Naive thymus-derived CD8-positive, alpha-beta T cell (primary cell): ENCODE data around the gene SLC9C1. TPM values are rescaled to one million over a fixed set of nuclear protein-coding genes. Genes with fewer than 3 reads are reported as not detected.

Experiments used
- ATAC-seq, 2 donors: fragments of 150-1000 bp; cut with Tn5 transposase in 1 of 2; sonication (Bioruptor Pico), chemical (Tn5 transposase) in 1 of 2; 1 replicate in 1 of 2; 2 replicates in 1 of 2; pipeline ENCODE4 v1.10.0; 2021; ENCODE audit warnings: mild to moderate bottlenecking in 2 of 2, moderate library complexity in 2 of 2
- POLR2A ChIA-PET: fragments of 350-600 bp; sonication (Branson Sonifier 250); formaldehyde crosslinking; loops from one replicate; lab custom pipeline; 2021; ENCODE audit warnings: antibody characterized with exemption; lab: Charles Lee
- DNase-seq, 10 donors: peaks; one replicate each; pipeline versions ENCODE4 v3.0.0 to v3.0.0-alpha.2; 2020 to 2022
- H3K27ac Mint-ChIP-seq, 10 donors: one replicate each; pipeline ENCODE4 v1.8.0; 2020 to 2022; ENCODE audit warnings: mild to moderate bottlenecking in 10 of 10, mixed read lengths in 10 of 10, moderate library complexity in 4 of 10, inconsistent platforms in 1 of 10
- H3K27me3 Mint-ChIP-seq, 5 donors: one replicate each; pipeline ENCODE4 v1.8.0; 2021 to 2022; ENCODE audit warnings: mixed read lengths in 5 of 5
- H3K36me3 Mint-ChIP-seq, 3 donors: one replicate each; pipeline ENCODE4 v1.8.0; 2020 to 2022; ENCODE audit warnings: mixed read lengths in 3 of 3, mild to moderate bottlenecking in 2 of 3, inconsistent platforms in 1 of 3
- H3K4me1 Mint-ChIP-seq, 4 donors: one replicate each; pipeline ENCODE4 v1.8.0; 2021 to 2022; ENCODE audit warnings: mixed read lengths in 4 of 4
- H3K4me3 Mint-ChIP-seq, 10 donors: one replicate each; pipeline ENCODE4 v1.8.0; 2020 to 2022; ENCODE audit warnings: mild to moderate bottlenecking in 10 of 10, mixed read lengths in 10 of 10, moderate library complexity in 6 of 10, inconsistent platforms in 1 of 10
- H3K9me3 Mint-ChIP-seq, 9 donors: one replicate each; pipeline ENCODE4 v1.8.0; 2020 to 2022; ENCODE audit warnings: mixed read lengths in 9 of 9, mild to moderate bottlenecking in 3 of 9, inconsistent platforms in 1 of 9, moderate library complexity in 1 of 9
- polyA plus RNA-seq, 3 donors: library from polyadenylated mRNA; unstranded; fragments of 300-500 nt; fragmentation: Illumina TruSeq; gene quantifications; one replicate each; pipeline ENCODE4 v1.2.3, GENCODE V29; 2021
- total RNA-seq, 8 experiments: library from RNA in 2 of 8; stranded (reverse) in 2 of 8; gene quantifications; one replicate each; pipeline ENCODE4 v1.2.3 and lab custom pipeline; 2021 to 2026

SLC9C1 gene
- total and polyA plus RNA-seq, 5 experiments from 2014 or later = not detected

DNA sequence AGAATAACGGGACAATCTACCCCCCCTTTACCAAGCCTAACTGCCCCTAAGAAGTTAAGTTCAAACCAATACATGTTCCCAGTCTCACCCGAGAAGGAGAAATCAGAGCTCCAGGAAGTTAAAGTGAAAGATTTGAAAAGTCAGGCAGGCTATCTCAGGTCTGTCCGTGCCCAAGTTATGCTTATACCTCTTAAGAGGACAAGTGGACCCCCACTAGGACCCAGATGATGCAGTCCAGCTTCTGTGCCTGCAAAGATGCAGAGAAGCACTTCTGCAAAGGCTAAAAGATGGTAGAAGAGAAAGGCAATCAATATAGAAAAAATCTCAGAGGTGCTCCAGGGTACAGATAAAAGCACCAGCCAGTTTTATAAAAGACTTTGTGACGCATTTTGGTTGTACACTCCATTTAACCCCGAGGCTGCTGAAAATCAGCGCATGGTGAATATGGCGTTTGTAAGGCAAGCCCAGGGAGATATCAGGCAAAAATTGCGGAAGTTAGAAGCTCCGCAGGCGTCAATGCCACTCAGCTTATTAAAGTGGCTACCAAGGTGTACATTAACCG is 9.8 kb upstream of the SLC9C1 start:
- ATAC-seq = peak; percentile 76 to 83
- peaks cover 0 to under 1% (median 0%) of the 10 kb centered on the region in 4 donors for H3K4me1 Mint-ChIP-seq
- no peaks in the 10 kb centered on the region for H3K36me3 Mint-ChIP-seq
- POLR2A ChIA-PET = interaction anchor here (0.8 to 1.3 kb wide), 3 partner anchors 10 to 258 kb away, joined by 3 to 4 read pairs (median 3); partner anchors contain the start of genes ATG3, BTLA, SLC35A5 and SLC9C1
- H3K9me3 Mint-ChIP-seq = no peaks in the 10 kb centered on the region
- H3K27ac Mint-ChIP-seq = no peak overlapping the region
- no peak overlapping the region for H3K4me3 Mint-ChIP-seq
- H3K27me3 Mint-ChIP-seq = no peaks in the 10 kb centered on the region
- DNase-seq = peak in 5 of 10 donors; percentile 10 to 45 (median 30)

DNA sequence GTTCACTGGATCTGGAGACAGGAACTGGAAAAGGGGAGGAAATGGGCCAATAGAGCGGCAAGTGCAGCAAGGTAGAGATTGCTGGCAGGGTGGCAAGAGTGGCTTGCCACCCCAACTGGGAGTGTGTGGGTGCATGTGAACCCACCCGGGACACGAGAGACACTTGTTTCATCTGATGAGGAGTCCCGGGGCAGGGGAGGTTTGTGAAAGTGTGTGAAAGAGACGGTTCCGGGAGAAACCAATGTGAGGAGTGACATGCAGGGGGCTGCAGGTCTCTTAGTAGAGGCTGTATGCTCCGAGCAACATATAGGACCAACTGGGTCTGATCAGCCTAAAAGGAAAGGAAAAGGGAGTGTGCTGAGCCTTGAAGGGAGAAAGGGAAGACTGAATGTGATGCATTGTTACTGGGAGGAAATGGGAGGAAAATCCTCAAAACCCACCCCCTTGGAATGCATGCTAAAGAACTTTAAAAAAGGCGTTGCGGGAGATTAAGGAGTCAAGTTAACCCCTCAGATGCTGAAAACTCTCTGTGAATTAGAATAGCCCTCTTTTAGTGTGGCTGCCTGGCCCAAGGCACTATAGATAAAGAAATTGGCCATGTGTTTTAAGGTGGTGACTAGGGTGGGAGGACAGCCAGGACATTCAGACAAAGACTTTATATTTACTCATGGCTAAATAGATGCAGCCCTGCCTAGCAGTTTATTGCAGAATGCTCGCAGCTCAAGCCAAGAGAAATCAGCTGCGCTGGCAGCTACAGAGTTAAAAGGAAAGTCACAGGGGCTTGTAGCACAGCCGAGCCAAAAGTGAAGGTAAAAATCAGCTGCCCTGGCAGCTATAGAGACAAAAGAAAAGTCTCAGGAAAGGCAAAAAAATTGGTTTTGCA is 9.1 kb upstream of the SLC9C1 start:
- H3K27me3 Mint-ChIP-seq = no peaks in the 10 kb centered on the region
- H3K4me3 Mint-ChIP-seq = no peak overlapping the region
- peaks cover 2 to 8% (median 7%) of the 10 kb centered on the region in 4 donors for H3K4me1 Mint-ChIP-seq
- DNase-seq = no peak
- no peaks in the 10 kb centered on the region for H3K36me3 Mint-ChIP-seq
- peak; percentile 61 to 62 for ATAC-seq
- no peak overlapping the region for H3K27ac Mint-ChIP-seq
- no peaks in the 10 kb centered on the region for H3K9me3 Mint-ChIP-seq
- POLR2A ChIA-PET = interaction anchor here (0.8 to 1.3 kb wide), 2 partner anchors 9 to 196 kb away, joined by 3 to 4 read pairs; partner anchors contain the start of genes BTLA and SLC9C1

DNA sequence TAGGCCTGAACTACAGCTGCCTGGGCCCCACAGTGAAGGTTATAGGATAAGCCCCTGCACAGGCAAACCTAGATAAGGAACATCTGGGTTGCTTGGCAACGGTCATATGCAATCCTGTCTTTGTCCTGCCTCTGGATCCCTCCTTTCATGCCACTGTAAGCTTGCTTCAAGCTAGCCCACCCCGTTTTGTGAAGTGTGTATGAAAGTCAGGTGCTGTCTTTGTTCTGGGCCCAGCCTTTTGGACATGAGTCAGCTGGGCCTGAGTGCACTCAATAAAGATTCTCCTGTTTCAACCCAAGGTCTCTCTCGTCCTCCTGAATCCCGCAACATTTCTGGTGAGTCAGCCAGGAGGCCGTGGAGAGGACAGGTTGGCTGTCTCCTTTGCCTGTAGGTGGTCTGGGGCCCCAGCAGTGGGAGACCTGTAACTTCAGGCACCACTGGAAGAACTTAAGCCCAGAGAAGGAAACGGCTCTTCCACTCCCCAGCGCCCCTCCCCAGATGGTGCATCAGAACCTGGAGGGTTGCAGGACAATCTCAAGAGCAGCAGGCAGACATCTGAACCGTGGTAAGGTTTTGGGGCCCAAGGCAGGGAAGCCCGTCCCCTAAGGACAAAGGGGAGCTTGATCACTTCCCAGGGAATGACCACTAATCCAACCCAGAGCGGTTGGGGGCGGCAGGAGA is 8.3 kb upstream of the SLC9C1 start:
- H3K4me3 Mint-ChIP-seq = no peak overlapping the region
- DNase-seq (no peak), ATAC-seq (no peak)
- H3K36me3 Mint-ChIP-seq = no peaks in the 10 kb centered on the region
- no peaks in the 10 kb centered on the region for H3K27me3 Mint-ChIP-seq
- no peaks in the 10 kb centered on the region for H3K9me3 Mint-ChIP-seq
- POLR2A ChIA-PET = no interaction called here
- peak overlapping the region in 3 of 10 donors; percentile 14 to 51 (median 17) for H3K27ac Mint-ChIP-seq
- peaks cover 2 to 16% (median 14%) of the 10 kb centered on the region in 4 donors for H3K4me1 Mint-ChIP-seq

DNA sequence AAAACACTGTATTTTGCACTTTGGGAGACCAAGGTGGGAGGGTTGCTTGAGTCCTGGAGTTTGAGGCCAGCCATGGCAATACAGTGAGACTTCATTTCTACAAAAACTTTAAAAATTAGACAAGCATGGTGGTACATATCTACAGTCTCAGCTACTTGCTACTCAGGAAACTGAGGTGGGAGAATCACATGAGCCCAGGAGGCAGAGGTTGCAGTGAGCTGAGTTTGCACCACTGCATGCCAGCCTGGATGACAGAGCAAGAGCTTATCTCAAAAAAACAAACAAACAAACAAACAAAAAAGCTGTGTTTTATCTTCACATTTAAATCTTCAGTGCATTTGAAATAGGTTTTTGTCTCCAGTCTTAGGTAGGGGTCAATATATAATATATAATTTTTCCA is 4.8 kb upstream of the SLC9C1 start:
- no peak for ATAC-seq
- Mint-ChIP-seq H3K4me3 (no peak overlapping the region), H3K27ac (peak overlapping the region in 3 of 10 donors; percentile 40 to 53 (median 49)), H3K27me3 (no peaks in the 10 kb centered on the region), H3K4me1 (peaks cover 2 to 24% (median 15%) of the 10 kb centered on the region in 4 donors), H3K36me3 (no peaks in the 10 kb centered on the region), H3K9me3 (no peaks in the 10 kb centered on the region)
- no peak for DNase-seq
- POLR2A ChIA-PET = no interaction called here

DNA sequence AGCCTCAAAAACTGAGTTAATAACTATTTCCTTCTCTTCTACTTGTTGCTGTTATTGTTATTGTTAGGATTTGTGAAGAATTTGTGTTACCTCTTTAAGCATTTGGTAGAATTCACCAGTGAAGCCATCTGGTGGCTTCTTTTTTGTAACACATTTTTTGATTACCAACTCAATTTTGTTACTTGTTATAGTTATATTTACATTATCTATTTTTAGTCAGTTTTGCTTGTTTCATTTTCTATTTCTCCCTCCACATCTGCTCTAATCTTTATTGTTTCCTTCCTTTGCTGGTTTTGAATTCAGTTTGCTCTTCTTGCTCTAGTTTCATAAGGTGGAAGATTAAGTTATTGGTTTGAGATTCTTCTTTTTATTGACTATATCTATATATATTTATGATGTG is 3.7 kb upstream of the SLC9C1 start:
- POLR2A ChIA-PET = no interaction called here
- Mint-ChIP-seq H3K27ac (peak overlapping the region in 4 of 10 donors; percentile 1 to 69 (median 38)), H3K4me1 (peaks cover 4 to 31% (median 22%) of the 10 kb centered on the region in 4 donors), H3K9me3 (no peaks in the 10 kb centered on the region), H3K36me3 (no peaks in the 10 kb centered on the region), H3K4me3 (peak overlapping the region in 5 of 10 donors; percentile 1 to 50 (median 14)), H3K27me3 (no peaks in the 10 kb centered on the region)
- ATAC-seq (no peak), DNase-seq (no peak)

DNA sequence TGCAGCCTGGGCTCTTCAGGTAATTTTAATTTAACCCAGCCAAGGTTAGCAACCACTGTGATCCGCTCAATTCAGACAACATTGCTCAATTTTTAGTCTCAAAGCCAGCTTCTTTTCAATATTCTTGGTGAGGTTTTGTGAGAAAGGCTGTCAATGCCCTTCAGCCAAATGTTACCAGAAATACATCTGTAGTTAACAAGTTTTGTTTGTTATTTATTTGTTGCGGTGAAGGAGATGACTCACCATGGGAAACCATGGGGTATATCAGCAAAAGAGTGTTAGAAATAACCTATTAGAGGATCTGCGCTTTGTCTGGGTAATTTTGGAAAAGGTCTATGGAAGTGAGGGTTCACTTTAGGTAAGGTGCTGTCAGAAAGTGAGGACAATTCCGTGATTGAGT is 5.0 kb downstream of the SLC9C1 start:
- H3K36me3 Mint-ChIP-seq = no peaks in the 10 kb centered on the region
- H3K9me3 Mint-ChIP-seq = no peaks in the 10 kb centered on the region
- no peak overlapping the region for H3K4me3 Mint-ChIP-seq
- DNase-seq = no peak
- ATAC-seq = no peak
- no peaks in the 10 kb centered on the region for H3K27me3 Mint-ChIP-seq
- H3K4me1 Mint-ChIP-seq = peaks cover 2 to 8% (median 6%) of the 10 kb centered on the region in 4 donors
- H3K27ac Mint-ChIP-seq = no peak overlapping the region
- POLR2A ChIA-PET = no interaction called here

DNA sequence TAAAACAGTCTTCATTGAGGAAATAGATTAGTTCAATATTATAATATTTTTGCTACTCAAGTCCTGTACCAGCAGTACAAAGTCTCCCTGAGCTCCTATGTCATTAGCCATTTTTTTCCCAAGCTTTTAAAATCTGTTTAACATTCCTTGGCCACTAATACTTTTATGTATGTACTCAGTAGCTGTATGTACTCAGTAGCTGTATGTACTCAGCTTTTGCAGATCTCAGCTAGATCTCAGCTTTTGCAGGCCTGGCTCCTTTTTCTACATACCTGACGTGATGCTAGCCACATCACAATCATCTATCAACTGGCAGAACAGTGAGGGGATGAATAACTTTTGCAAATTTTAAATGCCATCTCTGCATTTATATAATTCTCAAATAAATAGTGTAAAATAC is 13.8 kb downstream of the SLC9C1 start:
- H3K4me3 Mint-ChIP-seq = no peak overlapping the region
- DNase-seq (no peak), ATAC-seq (no peak)
- H3K4me1 Mint-ChIP-seq = no peaks in the 10 kb centered on the region
- H3K9me3 Mint-ChIP-seq = no peaks in the 10 kb centered on the region
- POLR2A ChIA-PET = no interaction called here
- peaks cover 4 to 9% (median 6%) of the 10 kb centered on the region in 5 donors for H3K27me3 Mint-ChIP-seq
- H3K36me3 Mint-ChIP-seq = no peaks in the 10 kb centered on the region
- no peak overlapping the region for H3K27ac Mint-ChIP-seq

DNA sequence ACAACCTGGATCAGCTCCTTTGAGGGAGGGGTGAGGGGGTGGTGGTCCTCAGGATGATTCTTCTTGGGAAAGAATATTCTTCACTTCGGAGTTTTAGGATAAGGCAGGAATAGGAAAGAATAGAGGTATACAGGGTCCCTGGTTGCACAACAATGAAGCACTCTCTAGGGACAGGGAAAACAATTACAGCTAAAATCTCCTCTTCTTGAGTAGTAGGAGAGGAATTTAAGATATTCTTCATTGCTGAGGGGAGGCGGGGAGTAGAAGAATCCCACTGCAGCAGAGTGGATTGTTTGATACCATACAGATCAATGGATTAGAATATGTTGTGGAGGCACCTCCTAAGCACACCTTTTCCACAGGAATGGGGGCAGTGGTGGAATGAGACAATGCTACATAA is 20.5 kb downstream of the SLC9C1 start:
- Mint-ChIP-seq H3K36me3 (no peaks in the 10 kb centered on the region), H3K4me1 (no peaks in the 10 kb centered on the region), H3K27ac (no peak overlapping the region), H3K27me3 (peaks cover 0 to 7% (median 0%) of the 10 kb centered on the region in 5 donors), H3K9me3 (no peaks in the 10 kb centered on the region), H3K4me3 (no peak overlapping the region)
- POLR2A ChIA-PET = no interaction called here
- DNase-seq = no peak
- no peak for ATAC-seq

DNA sequence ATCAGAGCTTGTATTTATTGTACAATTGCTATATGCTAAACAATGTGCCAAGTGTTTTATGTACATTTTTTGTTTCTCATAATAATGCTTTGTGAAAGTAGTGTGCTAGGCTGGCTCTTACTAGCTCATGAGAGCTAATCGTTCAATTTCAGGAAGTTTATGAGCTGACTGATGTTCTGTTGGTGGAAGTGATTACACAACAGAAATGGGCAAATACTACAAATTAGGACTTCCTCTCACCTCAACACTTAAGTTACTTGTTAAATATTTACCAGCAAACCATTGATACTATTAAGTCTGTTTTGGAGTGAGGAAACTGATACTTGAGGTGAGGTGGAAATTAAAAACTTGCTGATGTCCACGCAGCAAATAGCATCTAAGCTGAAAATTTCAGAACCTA is 32.3 kb downstream of the SLC9C1 start:
- POLR2A ChIA-PET = no interaction called here
- no peak overlapping the region for H3K27ac Mint-ChIP-seq
- ATAC-seq = no peak

DNA sequence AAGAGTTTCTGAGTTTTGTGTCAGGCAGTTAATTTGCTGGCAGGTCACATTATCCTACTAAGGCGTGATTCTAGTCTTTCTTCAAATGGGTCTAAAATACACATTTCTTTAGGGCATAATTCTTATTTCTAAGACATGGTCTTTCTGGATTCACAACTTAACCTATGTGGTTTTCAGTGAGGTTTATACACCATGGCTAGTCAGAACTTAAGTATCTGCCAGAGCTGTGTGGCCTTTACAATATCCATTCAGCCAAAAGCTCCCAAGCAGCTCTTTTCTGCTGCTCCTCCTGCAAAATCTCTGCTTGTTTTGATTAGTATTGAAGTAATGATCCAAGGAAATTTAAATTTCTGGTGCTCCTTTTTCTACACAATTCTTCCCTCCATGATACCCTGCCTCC is 33.5 kb downstream of the SLC9C1 start:
- H3K36me3 Mint-ChIP-seq = peaks cover 0 to 5% (median 0%) of the 10 kb centered on the region in 3 donors
- ATAC-seq (no peak), DNase-seq (no peak)
- no peaks in the 10 kb centered on the region for H3K4me1 Mint-ChIP-seq
- no peak overlapping the region for H3K4me3 Mint-ChIP-seq
- peaks cover 0 to 7% (median 4%) of the 10 kb centered on the region in 9 donors for H3K9me3 Mint-ChIP-seq
- peaks cover 0 to 5% (median 0%) of the 10 kb centered on the region in 5 donors for H3K27me3 Mint-ChIP-seq
- POLR2A ChIA-PET = no interaction called here
- H3K27ac Mint-ChIP-seq = peak overlapping the region in 1 of 10 donors; percentile 1

More for the DNA sequence above, 32.3 kb downstream of the SLC9C1 start:
- Mint-ChIP-seq H3K27me3 (peaks cover 0 to 5% (median 0%) of the 10 kb centered on the region in 5 donors), H3K4me1 (no peaks in the 10 kb centered on the region), H3K4me3 (no peak overlapping the region), H3K36me3 (no peaks in the 10 kb centered on the region), H3K9me3 (peaks cover 0 to 2% (median 0%) of the 10 kb centered on the region in 9 donors)
- DNase-seq = no peak

DNA sequence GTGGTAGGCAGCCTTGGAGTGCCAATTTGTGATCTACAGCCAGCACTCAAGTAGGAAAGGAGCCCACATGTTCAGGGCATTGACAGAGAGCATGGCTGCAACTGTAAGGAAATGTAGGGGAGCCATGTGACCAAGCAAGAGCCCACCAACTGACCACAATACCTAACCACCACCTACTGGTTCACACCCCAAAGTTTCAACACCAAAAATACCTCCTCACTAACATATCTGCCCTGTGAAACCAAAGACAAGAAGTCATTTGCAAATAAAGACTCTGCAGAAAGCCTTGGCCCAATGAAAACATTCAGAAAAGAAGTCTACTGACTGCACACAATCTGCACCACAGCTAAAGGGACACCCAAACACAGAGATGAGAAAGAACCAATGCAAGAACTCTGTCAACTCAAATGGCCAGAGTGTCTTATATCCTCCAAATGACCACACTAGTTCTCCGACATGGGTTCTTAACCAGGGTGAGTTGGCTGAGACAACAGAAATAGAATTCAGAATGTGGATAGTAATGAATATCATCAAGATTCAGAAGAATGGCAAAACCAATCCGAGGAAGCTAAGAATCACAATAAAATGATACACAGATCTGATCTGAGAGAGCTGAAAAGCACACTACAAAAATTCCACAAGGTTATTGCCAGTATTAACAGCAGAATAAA is 40.6 kb downstream of the SLC9C1 start:
- Mint-ChIP-seq H3K4me3 (no peak overlapping the region), H3K9me3 (peaks cover 0 to 32% (median 23%) of the 10 kb centered on the region in 9 donors), H3K36me3 (peaks cover 0 to 31% (median 19%) of the 10 kb centered on the region in 3 donors), H3K27me3 (peaks cover 0 to 7% (median 1%) of the 10 kb centered on the region in 5 donors), H3K4me1 (no peaks in the 10 kb centered on the region), H3K27ac (no peak overlapping the region)
- no peak for DNase-seq
- no peak for ATAC-seq
- POLR2A ChIA-PET = no interaction called here

DNA sequence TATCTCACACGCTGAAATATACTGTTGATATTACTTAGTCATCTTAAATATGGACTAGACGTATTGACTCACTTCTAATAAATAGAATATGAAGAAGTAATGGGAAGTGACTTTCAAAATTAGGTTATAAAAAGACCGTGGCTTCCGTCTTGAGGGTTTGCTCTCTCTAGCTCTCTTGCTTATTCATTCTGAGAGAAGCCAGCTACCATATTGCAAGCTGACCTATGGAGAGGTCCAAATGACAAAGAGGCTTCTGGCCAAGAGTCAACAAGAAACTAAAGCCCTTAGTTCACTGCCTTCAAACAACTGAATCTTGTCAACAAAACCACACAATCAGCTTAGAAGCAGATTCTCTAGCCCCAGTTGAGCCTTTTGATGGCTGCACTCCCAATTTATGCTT is 46.1 kb downstream of the SLC9C1 start:
- peaks cover 0 to 4% (median 0%) of the 10 kb centered on the region in 5 donors for H3K27me3 Mint-ChIP-seq
- no peak for DNase-seq
- POLR2A ChIA-PET = no interaction called here
- peaks cover 0 to 7% (median 0%) of the 10 kb centered on the region in 3 donors for H3K36me3 Mint-ChIP-seq
- H3K4me1 Mint-ChIP-seq = peaks cover 0 to 4% (median 0%) of the 10 kb centered on the region in 4 donors
- no peak for ATAC-seq
- H3K4me3 Mint-ChIP-seq = no peak overlapping the region
- H3K9me3 Mint-ChIP-seq = peaks cover 0 to 5% (median 0%) of the 10 kb centered on the region in 9 donors
- no peak overlapping the region for H3K27ac Mint-ChIP-seq
